Ovary (tissue), 3 donors: ENCODE data around the gene PXT1.
"Not testable (repeated sequence)": the region's sequence is repeated elsewhere in the genome, so short reads cannot be mapped to it uniquely, and the experiment has no call there.

Experiments
- EP300 ChIP-seq: sonication (generic); formaldehyde crosslinking; IDR thresholded peaks from one replicate; pipeline ENCODE4 v1.6.1; 2017; ENCODE audit warnings: antibody characterized with exemption
- POLR2A ChIP-seq: fragments of 450-650 bp; IDR thresholded peaks from one replicate; pipeline ENCODE4 v1.6.1; 2017; ENCODE audit warnings: antibody characterized with exemption, mild to moderate bottlenecking, moderate library complexity
- TF ChIP-seq, protein P1 (sequence below), 3 donors: fragments of 450-650 bp in 2 of 3; fragments of 200-600 bp in 1 of 3; IDR thresholded peaks; one replicate each; pipeline versions ENCODE4 v1.5.1 to v1.8.0; 2016 to 2022; ENCODE audit warnings: antibody characterized with exemption in 3 of 3, mild to moderate bottlenecking in 1 of 3
- donor health status: DM: no; HTN: no; CAD: no.

GRCh38 chr6:36449173-36449572 lies 6.5 kb upstream of the PXT1 start:
- TF ChIP-seq POLR2A, EP300: not testable (repeated sequence)
- TF ChIP-seq, protein P1, sequence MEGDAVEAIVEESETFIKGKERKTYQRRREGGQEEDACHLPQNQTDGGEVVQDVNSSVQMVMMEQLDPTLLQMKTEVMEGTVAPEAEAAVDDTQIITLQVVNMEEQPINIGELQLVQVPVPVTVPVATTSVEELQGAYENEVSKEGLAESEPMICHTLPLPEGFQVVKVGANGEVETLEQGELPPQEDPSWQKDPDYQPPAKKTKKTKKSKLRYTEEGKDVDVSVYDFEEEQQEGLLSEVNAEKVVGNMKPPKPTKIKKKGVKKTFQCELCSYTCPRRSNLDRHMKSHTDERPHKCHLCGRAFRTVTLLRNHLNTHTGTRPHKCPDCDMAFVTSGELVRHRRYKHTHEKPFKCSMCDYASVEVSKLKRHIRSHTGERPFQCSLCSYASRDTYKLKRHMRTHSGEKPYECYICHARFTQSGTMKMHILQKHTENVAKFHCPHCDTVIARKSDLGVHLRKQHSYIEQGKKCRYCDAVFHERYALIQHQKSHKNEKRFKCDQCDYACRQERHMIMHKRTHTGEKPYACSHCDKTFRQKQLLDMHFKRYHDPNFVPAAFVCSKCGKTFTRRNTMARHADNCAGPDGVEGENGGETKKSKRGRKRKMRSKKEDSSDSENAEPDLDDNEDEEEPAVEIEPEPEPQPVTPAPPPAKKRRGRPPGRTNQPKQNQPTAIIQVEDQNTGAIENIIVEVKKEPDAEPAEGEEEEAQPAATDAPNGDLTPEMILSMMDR (IDR thresholded peaks at IDR 0.05), result not testable (repeated sequence)
